OCI-LY3 (cell line): Measurements from ENCODE around the gene SLC9C2.

Source experiments
- EZH2phosphoT487 ChIP-seq: fragments of 200-600 bp; shearing (Covaris generic); IDR thresholded peaks from 2 replicates; pipeline ENCODE4 v1.6.1; 2018; ENCODE audit warnings: antibody characterized with exemption, mixed run types, low read depth
- TF ChIP-seq, protein P1 (sequence below): fragments of 200-600, 300-600 bp; sonication (generic); IDR thresholded peaks from 2 replicates; pipeline ENCODE4 v1.5.1; 2014; ENCODE audit warnings: antibody characterized with exemption, low read length, low read depth

DNA sequence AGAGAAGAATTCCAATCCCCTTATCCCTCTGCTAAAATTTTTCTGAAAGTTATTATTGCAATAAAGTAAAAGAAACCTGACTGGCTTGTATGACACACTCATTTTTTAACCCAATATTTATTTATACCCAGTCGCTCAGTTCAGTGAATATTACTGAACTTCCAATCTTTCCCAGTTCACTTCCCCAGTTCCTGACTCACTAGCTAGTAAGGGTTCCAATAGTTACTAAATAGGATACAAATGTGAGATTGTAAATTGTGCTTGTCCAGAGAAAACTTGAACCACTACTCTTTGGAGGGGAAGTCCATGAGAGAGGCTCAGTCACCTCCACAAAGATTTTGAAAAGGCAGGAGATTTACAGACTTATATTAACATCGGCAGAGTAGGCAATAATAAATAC, 94.3 kb downstream of the SLC9C2 start:
- no peak for TF ChIP-seq EZH2phosphoT487
- TF ChIP-seq, protein P1, sequence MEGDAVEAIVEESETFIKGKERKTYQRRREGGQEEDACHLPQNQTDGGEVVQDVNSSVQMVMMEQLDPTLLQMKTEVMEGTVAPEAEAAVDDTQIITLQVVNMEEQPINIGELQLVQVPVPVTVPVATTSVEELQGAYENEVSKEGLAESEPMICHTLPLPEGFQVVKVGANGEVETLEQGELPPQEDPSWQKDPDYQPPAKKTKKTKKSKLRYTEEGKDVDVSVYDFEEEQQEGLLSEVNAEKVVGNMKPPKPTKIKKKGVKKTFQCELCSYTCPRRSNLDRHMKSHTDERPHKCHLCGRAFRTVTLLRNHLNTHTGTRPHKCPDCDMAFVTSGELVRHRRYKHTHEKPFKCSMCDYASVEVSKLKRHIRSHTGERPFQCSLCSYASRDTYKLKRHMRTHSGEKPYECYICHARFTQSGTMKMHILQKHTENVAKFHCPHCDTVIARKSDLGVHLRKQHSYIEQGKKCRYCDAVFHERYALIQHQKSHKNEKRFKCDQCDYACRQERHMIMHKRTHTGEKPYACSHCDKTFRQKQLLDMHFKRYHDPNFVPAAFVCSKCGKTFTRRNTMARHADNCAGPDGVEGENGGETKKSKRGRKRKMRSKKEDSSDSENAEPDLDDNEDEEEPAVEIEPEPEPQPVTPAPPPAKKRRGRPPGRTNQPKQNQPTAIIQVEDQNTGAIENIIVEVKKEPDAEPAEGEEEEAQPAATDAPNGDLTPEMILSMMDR, result no peak
